HG03432 (cell line): ENCODE measurements around the gene PACRG.
"Not testable (repeated sequence)": the region's sequence is repeated elsewhere in the genome, so short reads cannot be mapped to it uniquely, and the experiment has no call there.

ENCODE experiments used
- ATAC-seq: cut with Tn5 transposase; IDR thresholded peaks from one replicate; pipeline ENCODE4 v1.9.1; 2021; ENCODE audit warnings: mild to moderate bottlenecking, moderate library complexity; ENCODE audit not compliant: unreplicated experiment

The PACRG gene

DNA sequence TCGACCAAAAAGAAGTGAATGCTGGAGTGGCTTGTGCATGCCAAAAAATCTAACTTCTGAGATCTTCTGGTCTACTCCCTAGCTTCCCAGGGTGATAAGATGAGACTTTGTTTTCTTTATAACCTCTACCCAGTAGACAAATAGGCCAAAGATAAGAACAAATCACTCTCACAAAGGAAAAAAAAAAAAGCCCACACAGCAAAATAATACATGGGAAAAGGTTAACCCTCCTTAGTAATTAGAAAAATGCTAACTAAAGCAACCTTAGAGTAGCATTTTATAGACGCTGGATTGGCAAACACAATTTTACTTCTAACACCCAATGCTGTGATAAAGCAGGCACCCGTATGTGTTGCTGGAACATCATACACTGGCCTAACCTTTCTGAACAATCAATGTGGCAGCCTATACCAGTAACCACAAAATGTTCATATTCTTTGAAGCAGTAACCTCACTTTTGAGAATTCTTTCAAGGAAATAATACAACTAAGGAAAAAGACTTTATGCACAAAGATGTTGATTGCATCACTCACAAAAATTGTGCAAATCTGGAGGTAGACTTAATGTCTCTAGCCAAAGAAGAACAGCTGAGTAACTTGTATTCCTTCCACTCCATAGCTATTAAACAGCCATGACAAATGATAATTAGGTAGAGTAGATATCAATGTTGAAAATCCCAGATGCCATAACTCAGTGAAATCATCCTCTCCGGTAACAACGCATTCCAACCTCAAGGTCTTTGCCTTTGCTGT, 570.5 kb downstream of the PACRG start:
- ATAC-seq, result no peak

DNA sequence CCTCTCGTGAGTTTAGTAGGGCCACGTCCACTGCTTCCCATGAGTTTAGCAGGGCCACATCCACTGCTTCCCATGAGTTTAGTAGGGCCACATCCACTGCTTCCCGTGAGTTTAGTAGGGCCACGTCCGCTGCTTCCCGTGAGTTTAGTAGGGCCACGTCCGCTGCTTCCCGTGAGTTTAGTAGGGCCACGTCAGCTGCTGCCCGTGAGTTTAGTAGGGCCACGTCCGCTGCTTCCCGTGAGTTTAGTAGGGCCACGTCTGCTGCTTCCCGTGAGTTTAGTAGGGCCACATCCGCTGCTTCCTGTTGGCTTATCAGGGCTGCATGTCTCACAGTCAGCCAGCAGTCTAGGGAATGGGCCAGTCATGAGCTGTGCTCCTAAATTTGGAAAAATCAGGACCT, 573.1 kb downstream of the PACRG start:
- ATAC-seq, result no peak

GRCh38 chr6:163301726-163302635, 574.2 kb downstream of the PACRG start:
- ATAC-seq, result no peak

GRCh38 chr6:163302747-163303146, 575.0 kb downstream of the PACRG start:
- ATAC-seq, result no peak

DNA sequence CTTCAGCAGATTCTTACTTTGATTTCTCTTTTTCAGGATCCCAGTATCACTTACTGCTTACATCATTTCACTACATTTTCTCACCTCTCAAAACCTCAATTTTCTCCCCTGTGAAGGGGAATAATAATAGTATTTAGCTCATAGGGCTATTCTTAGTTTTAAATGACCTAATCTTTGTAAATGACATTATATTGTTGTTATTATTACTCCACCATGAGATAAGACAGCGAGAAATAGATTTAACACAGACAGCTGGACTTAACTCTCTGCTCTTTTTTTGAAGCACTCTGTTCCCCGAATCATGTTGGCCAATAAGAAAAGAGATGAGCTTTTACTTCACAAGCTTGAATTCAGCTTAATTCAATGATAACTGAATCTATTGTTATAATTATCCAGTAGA, 578.2 kb downstream of the PACRG start:
- no peak for ATAC-seq

- ATAC-seq, result no peak
Measured at GRCh38 chr6:163308629-163309440, 581.1 kb downstream of the PACRG start.

- no peak for ATAC-seq
Measured at GRCh38 chr6:163309491-163310026, 581.8 kb downstream of the PACRG start.

DNA sequence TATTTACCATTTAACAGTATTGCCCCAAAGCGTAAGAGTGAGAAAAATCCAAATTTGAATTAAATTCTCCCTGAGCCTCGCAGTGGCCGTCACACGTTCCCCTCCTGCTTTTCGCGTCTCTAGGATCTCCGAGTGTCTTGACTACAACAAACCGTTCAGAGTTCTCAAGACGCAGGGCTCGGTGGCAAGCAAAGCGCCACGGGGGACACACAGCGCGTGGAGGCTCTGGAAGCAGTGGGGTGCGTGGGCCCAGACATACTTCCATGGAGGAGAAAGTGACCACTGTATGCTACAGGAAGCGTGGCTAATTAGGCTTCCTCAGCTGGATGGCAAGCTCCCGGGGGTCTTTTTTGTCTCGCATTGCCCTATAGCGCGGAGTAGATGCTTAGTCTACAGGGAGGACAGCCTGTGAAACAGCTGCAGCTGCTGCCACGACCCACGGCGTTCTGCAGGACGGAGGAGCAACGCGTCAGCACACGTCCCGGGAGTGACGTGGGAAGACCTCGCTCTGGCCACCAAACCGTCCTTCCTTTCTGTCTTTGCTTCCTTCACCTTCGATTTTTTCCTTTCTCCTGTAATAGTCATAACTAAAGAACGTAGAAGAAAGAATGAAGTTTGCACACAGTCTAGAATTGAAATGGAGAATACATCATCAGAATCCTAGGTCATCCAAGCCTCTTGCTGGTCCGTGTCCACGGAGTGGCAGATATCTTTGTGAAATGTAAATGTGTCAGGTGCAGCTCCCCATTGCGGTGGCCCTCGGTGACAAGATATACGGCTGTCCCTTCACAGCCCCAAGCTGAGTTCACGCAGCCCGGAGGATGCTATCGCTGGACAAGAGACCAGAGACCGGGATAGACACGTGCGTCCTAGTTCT, 582.6 kb downstream of the PACRG start:
- no peak for ATAC-seq

- ATAC-seq, result no peak
Measured at GRCh38 chr6:163310973-163311383, 583.2 kb downstream of the PACRG start.

- ATAC-seq, result no peak
Measured at GRCh38 chr6:163311830-163312229, 584.1 kb downstream of the PACRG start.

GRCh38 chr6:163313566-163313965, 585.8 kb downstream of the PACRG start:
- ATAC-seq, result no peak

DNA sequence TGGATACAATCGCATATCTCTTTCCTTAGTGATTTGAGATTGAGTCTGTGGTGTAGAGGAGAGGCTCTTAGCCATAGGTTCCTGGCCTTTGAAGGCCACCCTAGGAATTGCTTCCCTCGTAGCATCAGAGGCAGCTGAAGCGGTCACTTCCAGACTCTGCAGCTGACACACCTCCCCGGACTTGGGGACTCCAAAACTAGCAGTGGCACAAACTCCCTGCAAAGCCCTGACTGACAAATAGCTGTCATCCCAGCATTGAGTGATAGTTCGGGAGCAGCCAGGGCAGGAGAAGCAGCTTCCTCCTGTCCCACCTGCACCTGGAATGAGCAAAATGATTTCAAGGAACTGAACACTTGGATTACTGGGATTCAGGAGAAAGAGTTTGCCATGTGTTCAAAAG, 586.2 kb downstream of the PACRG start:
- no peak for ATAC-seq

DNA sequence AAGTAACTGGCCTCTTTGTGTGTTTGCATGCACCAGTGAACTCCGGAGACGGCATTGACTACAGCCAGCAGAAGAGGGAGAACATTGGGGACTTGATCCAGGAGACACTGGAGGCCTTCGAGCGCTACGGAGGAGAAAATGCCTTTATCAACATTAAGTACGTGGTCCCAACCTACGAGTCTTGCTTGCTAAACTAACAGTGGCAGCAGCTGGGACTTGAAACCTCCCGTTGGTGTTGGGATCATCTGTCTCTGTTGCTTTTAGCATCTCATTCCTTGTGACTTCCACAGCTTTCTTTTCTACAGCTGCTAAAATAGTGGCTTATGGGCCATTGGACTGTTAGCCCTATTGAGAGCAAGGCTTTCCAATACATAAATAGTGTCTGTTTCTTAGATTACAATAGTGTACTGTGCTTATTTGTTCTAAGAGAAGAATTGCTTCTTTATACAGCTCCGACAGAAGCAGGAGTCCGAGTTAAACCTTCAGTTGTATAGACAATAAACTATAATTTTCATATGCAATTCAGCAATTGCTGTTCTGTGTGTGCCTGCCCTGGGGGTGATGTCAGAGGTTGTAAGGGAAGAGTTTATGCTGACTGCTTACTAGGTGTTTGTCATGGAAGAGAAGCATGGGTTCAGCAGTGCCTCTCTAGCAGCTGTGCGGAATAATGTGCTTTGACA, 587.2 kb downstream of the PACRG start:
- ATAC-seq, result no peak

DNA sequence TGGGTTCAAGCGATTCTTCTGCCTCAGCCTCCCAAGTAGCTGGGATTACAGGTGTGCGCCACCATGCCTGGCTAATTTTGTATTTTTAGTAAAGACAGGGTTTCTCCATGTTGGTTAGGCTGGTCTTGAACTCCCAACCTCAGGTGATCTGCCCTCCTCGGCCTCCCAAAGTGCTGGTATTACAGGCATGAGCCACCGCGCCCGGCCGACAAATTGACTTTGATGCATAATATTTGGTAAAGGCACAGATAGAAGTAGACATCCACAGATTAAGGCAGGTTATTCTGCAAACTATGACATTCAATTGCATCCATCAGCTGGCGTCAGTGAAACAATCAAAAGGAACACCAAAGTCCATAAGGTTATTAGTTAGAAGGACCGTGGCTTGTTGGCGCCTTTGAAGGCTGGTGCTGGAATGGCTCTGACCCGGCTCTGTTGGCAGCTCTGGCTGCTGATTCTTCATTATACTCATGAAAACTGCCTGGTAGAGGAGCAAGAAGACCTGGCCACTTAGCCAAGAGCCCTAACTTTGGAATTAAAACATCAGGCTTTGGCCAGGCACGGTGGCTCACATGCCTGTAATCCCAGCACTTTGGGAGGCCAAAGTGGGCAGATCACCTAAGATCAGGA, 589.2 kb downstream of the PACRG start:
- not testable (repeated sequence) for ATAC-seq

DNA sequence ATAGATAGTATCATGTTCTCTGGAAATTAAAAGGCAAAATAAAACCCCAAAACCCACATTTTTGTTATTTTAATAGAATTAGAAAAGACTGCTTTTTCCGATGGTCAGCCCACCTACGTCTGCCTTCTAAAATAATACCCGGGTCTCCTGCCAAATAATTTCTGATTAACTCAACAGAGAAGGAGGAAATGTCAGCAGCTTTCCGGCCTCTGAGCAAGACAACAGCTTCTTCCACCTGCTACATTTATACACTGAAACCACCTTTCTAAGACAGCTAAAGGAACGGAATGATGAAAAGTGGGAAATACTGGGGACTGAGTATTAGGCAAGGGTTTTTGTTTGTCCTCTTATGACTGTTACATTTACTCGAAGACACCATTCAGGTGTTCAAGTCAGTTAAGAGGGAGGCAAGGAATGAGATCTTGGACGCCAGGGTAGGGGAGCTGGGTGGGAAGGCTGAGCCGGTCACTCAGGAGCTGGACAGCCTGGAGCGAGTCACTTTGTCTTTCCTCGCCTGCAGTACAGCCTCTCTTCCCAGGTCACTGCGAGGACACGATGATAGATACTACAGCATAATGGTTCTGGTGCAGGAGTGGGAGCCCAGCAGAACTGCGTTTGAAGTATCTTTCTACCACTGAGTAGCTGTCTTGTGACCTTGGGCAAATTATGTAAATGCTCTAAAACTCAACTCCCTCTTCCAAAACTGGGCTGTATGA, 590.5 kb downstream of the PACRG start:
- no peak for ATAC-seq

DNA sequence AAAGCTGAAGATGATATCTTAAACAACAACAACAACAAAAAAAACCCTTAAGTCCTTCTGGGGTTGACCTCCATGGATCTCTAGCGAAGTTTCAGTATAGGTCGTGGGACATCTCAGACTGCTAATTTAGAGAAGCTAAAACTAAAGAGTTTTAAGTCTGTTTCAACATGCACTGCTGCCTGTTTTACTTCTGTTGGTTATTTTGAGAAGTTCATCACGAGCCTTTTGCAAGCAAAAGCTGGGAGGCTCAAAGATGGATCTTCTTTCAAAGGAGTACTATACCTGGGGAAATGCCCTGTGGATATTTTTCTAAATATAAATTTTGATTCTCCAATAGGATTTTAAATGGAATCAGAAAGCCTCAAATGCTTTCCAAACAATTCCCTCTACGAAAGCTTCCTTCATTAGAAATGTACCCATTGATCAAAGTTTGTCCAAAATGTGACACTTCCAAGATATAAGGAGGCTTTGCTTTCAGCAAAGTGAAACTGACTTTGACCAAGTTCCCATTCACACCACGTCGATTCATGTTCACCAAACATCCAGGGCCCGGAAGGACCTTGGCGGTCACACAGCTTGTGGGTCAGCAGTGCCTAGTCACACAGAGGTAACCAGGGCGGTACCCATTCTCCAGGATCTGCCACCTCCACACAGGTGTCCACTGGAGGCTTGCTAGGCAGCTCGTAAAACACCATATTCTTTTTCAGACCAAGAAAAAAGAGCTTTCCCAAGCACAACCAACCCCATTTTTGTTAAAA, 592.0 kb downstream of the PACRG start:
- ATAC-seq, result no peak

GRCh38 chr6:163320402-163320801, 592.6 kb downstream of the PACRG start:
- no peak for ATAC-seq

GRCh38 chr6:163320804-163321203, 593.0 kb downstream of the PACRG start:
- no peak for ATAC-seq
